HG02678 (cell line): ENCODE measurements around the gene APOL5.
"Not testable (repeated sequence)": the region's sequence is repeated elsewhere in the genome, so short reads cannot be mapped to it uniquely, and the experiment has no call there.

Experiments
- ATAC-seq: cut with Tn5 transposase; IDR thresholded peaks from one replicate; pipeline ENCODE4 v1.9.1; 2021; ENCODE audit warnings: mild to moderate bottlenecking, moderate library complexity; ENCODE audit not compliant: unreplicated experiment

Gene APOL5

DNA sequence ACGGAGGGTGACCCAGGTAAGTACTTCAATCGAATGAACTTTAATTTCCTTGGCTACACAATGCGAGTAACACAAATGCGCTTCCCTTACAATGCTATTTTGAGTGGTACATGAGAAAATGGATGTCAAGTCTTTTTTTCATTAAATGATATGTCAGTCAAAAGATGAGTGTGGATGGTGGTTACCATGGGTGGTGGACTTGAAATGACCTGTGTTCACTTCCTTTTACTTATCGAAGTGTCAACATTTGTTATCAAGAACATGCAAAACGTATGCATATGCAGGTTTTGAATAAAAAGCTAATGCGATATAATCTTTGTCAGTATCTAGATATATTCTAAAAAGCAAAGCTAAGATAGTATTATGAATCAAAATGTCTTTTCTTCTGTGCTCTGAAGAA, 8.8 kb upstream of the APOL5 start:
- no peak for ATAC-seq

DNA sequence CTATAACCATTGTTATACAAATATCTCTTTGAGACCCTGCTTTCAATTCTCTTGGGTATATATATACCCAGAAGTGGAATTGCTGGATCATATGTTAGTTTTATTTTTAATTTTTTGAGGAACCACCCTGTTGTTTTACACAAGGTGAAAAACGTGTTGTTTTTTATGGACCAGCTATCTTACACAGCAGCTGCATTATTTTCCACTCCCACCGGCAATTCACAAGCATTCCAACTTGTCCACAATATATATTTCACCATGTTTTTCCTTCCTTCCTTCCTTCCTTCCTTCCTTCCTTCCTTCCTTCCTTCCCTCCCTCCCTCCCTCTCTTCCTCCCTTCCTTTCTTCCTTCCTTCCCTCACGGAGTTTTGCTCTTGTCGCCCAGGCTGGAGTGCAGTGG, 6.3 kb upstream of the APOL5 start:
- ATAC-seq: no peak

DNA sequence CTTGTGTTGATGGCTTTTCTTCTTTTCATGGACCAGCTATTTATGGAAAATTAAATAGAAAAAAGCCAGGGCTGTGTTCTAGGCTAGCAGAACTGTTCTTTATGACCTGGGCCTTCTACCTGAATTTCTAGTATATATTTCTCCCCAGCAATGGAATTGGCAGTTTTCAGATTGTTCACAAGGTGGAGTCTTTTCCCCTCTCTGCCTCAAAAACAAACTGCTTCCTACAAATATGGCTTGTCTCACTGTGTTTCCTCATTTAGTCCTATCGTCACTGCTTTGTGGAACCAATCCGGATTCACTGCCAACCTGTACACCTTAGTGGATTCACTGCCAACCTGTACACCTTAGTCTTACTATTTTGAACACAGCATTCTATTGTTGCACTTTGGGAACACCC, 5.0 kb upstream of the APOL5 start:
- ATAC-seq: no peak

DNA sequence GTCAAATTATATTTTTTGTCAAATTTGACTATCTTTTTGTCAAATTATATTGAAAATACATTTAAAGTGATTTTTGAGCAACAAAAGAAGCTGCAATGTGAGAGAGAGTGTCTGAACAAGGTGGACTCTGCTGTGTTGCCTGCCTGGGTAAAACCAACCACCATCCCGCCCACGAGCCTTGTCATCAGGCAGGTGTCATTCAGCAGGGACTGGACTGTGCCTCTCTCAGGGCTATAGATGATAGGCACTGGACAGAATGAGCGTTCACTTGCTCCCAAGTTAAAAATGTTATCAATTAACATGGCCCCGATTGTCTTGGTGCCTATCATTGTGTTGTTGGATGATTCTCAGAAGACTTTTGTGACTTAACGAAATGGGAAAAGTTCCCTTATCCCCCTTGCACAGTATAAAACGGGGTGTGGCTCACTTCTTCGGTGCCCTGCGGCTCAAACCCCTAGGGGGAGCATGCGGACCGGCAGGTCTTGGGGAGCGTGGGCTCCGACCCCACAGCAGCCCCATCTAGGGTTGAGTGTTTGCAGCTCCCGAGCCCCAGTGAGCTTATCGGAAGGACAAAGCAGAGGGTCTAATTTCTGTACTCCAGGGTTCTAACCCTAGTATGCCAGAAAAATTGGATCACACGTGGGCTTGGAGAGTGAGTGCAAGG, 1.7 kb downstream of the APOL5 start:
- no peak for ATAC-seq

DNA sequence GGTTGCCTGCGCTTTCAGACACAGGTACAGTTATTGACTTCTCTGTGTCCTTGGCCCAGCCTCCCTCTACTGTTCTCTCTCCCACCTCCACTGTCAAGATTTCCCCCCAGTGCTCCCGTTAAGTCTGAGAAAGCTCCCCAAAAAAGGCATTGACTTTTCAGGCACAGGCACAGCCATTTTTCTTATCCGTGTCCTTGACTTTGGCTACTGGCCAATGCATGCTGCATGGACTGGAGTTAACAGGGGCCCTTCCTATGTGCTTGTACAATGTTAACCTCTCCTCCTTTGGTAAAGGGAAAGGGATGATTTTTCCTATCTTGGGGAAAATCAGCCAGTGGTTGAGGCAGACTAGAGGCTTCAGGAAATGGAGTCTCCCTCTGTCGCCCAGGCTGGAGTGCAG, 4.3 kb downstream of the APOL5 start:
- ATAC-seq: no peak

DNA sequence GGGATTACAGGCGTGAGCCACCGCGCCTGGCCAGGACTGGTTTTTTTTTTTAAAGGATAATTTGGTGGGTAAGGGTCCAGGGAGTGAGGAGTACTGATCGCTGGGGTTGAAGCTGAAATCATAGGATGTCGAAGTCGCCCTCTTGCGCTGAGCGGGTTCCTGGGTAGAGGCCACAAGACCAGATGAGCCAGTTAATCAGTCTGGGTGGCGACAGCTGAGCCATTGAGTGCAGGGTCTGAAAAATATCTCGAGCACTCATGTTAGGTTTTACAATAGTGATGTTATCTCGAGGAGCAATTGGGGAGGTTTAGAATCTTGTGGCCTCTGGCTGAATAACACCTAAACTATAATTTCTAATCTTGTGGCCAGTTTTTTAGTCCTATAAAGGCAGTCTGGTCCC, 7.8 kb downstream of the APOL5 start:
- ATAC-seq: no peak

DNA sequence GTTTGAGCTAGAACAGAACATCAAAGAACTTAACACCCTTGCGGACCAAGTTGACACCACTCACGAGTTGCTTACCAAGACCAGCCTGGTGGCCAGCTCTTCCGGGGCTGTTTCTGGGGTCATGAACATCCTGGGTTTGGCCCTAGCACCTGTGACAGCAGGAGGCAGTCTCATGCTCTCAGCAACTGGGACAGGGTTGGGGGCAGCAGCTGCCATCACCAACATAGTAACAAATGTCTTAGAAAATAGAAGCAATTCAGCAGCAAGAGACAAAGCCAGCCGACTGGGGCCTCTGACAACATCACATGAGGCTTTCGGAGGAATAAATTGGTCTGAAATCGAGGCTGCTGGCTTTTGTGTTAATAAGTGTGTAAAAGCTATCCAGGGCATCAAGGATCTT, 8.7 kb downstream of the APOL5 start:
- ATAC-seq: no peak

DNA sequence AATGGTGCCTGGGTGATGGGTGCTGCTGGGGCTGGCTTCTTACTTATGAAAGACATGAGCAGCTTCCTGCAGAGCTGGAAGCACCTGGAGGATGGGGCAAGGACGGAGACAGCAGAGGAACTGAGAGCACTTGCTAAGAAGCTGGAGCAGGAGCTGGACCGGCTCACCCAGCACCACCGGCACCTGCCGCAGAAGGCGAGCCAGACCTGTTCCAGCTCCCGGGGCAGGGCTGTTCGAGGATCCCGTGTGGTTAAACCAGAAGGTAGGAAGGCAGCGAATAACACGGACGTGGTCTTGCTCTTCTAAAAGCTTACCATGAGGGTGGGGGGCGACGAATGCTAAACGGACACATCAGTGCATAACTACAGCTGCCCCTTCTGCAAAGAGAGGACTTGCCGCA, 9.3 kb downstream of the APOL5 start:
- ATAC-seq: no peak

DNA sequence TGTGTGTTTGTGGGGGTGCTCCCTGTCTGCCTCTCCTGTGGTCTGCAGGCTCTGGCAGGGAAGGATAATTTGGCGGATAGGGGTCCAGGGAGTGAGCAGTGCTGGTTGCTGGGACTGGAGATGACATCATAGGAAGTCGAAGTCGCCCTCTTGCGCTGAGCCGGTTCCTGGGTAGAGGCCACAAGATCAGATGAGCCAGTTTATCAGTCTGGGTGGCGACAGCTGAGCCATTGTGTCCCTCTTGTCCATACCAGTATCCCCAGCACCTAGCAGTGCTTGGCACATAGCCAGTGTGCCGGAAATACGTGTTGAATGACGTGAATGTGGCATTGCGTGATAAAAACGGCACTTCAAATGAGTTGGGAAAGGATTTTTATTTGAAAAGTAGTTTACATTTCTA, 9.8 kb downstream of the APOL5 start:
- no peak for ATAC-seq

DNA sequence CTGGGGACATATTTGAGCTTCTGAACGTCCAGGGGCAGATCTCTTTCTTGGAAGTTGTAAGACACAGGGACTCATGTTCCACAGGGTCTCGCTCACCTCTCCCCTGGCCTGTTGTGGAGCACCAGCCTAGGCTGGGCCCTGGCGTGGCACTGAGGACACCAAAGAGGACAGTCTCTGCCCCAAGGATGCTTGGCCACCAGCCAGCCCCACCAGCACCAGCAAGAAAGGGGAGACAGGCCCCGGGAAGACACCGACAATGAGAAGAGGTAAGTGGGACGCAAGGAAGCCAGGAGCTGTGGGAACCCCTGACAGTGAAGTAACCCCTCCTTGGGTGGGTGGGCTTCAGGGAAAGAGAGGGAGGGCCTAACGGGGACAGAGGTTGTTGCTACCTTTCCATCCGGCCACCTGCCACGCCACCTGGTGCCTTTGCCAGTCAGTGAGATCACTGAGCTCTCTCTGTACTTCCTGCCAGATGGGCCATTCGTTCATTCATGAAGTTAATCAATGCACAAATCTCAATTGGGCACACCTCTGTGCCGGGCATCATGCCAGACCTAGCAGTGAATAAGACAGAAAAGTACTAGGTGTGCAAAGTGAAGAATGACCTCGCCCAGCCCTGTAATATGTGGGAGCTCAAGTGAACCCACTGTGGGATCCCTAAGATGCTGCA, 11.1 kb downstream of the APOL5 start:
- no peak for ATAC-seq

DNA sequence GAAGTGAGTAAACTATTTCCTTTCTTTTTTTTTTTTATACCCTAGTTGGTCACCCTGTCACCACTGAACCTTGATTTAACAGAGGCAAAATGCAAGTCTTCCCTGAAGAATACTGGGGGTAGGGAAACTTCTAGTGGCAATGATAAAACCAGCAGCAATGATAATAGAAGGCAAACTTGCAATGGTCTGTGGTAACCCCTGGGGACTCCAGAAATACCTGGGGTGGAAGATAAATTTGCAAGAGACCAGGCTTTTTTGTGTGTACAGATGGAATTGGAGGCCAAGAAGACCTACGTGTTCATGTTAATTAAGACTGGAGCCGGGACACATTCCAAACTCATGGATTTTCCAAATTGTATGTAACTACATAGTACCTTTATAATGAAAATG, 11.6 kb downstream of the APOL5 start:
- no peak for ATAC-seq

DNA sequence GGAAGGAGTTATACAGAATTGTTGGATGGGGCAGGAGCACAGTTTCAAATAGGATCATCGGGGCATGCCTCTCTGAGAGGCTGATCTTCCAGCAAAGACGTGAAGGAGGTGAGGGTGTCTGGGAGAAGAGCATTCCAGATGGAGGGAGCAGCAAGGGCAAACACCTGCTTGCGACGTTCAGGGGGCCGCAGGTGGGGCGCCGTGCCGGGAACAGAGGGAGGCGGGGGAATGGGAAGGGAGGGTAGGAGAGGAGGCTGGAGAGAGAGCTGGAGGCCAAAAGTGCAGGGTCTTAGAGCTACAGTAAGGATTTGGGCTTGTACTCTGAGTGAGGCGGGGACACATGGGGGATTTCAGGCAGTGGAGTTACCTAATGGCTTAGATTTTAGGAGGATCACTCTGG, 13.6 kb downstream of the APOL5 start:
- ATAC-seq: no peak

DNA sequence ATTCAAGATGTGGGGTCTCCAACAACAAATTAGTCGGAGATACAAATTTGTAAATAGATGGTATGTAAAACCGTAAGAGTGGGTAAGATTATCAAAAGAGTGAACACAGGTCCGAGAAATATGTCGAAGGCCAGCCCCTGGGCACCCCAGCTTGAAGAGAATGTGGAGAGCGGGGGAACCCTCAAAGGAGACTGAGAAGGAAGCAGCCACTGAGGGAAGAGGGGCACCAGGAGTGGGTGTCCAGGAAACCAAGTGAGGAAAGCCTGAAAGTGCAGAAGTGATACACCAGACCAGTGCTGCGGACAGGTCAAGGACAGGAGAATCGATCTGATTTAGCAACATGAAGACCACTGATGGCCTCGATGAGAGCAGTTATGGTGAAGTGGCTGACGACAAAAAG, 14.4 kb downstream of the APOL5 start:
- ATAC-seq: no peak

DNA sequence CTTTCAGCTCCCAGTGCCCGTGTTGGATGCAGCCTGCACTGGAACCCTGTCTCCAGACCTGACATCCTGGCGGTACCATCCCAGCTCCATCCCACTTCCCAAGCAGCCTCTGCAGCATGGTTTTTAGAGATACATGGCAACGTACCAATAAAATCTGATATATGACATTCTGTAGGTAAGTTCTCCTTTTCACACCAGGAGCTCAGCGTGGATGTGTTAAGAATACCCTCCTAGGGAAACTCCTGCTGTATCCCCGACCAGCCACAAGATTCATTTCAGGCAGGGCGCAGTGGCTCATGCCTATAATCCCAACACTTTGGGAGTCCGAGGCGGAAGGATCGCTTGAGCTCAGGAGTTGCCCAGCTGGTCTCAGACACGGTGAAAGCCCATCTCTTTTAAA, 15.4 kb downstream of the APOL5 start:
- no peak for ATAC-seq

DNA sequence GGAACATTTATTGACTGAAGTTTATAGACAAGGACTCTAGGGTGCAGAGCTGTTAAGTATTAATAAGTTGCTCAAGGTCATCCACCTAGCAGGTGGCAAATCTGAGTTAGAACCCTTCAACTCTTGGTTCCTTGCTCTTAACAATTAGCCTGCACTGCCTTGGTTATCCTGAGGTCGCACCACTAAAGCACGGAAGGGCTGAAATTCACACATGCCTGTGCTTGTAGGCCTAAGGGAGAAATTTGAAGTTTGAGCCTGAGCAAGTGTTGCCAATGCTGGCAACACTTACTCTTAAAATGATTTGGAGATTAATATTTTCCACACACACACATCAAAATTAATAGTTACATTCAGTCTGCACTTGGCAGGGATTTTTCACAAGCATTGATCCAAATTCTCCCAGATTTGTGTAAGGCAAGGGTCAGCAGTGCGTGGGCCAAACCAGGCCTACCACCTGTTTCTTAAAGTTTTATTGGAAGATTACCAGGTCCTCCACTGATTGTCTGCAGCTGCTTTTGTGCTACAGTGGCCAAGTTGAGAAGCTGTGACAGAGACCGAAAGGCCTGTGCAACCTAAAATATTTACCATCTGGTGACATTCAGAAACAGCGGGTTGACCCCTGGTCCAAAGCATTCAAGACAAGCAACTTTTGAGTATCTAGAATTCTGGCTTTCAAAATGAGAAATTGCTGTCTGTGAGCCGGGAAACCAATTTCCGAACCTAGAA, 16.3 kb downstream of the APOL5 start:
- no peak for ATAC-seq

DNA sequence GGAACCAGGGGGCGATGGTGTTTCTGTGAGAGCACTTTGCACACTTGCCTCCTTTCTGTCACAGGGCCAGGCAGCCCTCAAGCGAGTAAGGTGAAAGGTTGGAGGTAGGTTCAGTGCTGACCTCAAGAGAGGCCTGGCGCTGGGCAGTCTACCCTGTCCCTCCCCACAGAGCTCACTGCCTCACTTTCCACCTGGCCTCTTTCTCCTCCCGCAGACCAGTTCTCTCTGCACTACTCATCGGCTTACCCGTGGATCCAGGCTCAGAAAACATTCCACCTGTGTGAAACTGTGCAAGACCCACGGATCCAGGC, 16.8 kb downstream of the APOL5 start:
- no peak for ATAC-seq

DNA sequence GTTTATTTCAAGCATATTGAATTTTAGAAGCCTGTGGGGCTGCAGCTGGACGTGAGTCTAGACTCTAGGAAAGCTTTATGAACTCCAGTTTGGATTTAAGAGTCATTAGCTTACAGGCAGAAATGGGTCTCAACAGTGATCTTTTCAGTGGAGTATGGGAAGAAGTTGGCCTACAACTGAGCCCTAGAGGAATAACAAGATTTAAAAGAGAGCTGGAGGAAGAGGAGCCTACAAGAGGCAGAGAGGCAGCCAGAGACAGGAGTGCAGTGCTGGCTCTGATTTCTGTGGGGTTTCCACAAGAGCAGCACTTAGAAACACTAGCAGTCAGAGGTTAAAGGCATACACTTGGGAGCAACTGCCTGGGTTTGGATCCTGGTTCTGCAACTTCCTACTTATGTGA, 17.9 kb downstream of the APOL5 start:
- ATAC-seq: no peak

DNA sequence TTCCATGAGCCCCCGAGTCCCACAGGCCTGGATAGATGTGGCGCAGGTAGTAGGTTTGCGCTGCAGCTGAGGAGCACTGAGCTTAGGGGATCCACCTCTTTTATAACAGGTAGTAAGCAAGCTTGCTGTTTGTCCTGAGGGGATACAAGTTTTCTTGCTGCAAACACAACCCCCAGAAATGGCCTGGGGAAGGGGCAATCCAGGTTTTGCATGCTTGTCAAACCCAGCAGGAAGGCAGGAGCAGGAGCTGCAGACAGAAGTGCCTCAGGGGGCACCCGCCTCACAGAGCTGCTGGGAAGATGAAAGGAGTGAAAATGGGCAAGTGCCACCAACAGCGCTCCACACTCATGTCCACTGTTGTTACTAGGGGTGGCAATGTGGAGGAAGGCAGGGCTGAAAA, 18.5 kb downstream of the APOL5 start:
- no peak for ATAC-seq

DNA sequence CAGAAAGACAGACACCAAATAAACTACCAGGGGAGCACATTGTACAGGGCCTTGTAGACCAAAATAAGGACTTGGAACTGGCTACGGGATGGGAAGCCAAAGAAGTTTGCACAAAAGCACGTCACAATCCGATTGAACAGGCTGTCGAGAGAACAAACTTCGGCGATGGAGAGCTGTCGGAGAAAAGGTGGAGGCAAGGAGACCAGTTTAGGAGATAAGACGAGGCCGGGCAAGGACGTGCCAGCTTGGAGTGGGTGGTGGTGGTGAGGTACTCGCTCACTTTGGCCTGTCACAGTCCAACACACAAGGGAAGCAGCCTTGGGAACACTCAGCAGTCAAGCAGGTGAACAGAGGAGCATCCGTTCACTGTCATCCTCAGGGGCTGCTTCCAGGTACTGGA, 19.0 kb downstream of the APOL5 start:
- ATAC-seq: no peak

DNA sequence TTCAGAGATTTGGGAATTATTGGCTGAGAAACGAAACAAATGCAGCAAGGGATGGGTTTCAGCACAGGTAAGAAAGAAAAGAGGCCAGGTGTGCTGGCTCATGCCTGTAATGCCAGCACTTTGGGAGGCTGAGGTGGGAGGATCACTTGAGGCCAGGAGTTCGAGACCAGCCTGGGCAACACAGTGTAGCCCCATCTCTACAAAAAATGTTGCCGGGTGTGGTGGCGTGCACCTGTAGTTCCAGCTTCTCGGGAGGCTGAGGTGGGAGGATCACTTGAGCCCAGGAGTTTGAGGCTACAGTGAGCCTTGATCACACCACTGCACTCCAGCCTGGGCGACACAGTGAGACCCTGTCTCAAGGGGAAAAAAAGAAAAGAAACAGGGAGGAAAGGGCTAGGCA, 20.2 kb downstream of the APOL5 start:
- not testable (repeated sequence) for ATAC-seq

DNA sequence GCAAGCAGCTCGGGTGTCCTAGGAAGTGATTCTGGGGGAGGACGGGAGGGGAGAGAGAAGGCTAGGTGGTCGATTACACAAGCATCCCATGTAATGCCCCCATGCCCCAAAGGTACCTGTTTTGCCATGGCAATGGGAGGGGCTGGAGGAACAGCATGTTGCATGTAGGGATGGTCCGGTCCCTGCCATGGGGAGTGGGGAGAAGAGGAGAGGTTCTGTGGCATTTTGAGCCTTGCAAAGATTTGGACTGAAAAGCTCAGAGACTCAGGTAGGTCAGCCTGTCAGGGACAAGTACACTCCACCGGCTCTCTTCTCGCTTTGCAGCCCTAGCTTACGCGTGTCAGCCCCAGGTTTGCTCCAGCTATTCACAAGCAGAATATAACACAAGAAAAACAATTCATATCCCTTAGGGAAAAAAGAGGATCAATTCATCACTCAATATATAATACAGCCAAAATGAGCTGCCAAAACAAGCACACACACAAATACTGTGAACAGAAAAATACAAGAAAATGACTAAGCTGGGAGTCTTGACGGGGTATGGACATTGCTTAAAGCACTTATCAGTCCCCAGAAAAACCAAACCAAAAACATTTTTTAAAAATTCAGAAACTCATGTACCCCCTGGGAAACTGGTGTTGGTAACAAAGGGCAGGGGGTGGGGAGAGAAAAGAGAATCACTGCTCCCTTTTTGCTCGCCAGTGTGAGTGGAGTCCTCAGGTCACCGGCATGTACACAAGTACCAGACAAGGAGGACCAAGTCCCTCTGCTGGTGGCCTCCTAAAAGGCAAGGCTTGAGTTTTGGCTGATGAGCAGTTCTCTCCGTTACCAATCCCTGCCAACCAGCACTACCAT, 21.6 kb downstream of the APOL5 start:
- ATAC-seq: no peak

DNA sequence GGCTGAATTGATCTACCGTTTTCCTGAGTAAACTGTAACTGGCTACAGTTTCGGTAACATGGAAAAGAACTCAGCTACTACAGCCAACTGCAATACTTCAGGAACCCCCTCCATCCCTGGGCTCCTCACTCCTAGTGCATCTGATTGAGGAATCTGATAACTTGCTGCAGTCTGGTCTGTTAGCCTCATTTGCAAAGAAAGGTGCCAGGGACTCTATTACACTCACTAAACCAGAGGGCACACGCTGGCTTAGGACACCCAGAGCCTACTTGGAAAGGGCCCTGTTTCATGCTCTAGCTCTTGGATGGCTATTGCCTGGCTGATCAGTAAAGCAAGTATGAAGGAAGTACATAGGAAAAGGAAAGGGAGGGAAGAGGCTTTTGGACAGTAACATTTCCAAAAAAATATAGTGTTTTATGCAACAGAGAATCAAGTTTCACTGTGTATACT, 22.3 kb downstream of the APOL5 start:
- no peak for ATAC-seq
